ENCODE measurements around the gene AKIP1. TPM values are rescaled to one million over a fixed set of nuclear protein-coding genes. Genes with fewer than 3 reads are reported as not detected.

AKIP1 gene
- total RNA-seq, 1 experiment from 2014 or later = 28.7 TPM

- Histone ChIP-seq H3K9me3 (no peaks in the 10 kb centered on the region), H3K4me1 (no peaks in the 10 kb centered on the region), H3K36me3 (ENCODE audit: control insufficient read depth, insufficient read depth, low read length) (no peaks in the 10 kb centered on the region), H3K27me3 (replicated peaks; ENCODE audit: control insufficient read depth, insufficient read depth, low read length) (no peaks in the 10 kb centered on the region), H3K4me3 (ENCODE audit: low read depth, low read length) (no peak overlapping the region)
- Mint-ChIP-seq H3K9me3 (ENCODE audit: unreplicated experiment) (no peaks in the 10 kb centered on the region), H3K4me3 (ENCODE audit: unreplicated experiment) (no peak overlapping the region), H3K27me3 (ENCODE audit: insufficient read depth, unreplicated experiment) (no peaks in the 10 kb centered on the region), H3K27ac (ENCODE audit: unreplicated experiment) (no peak overlapping the region), H3K36me3 (ENCODE audit: insufficient read depth, unreplicated experiment) (no peaks in the 10 kb centered on the region), H3K4me1 (ENCODE audit: low read depth, unreplicated experiment) (peaks cover 6% of the 10 kb centered on the region)
- ChIA-PET CTCF (no interaction called here), POLR2A (no interaction called here)
- no peak for TF ChIP-seq CTCF (IDR thresholded peaks at IDR 0.05; ENCODE audit: insufficient read depth in 1 of 2, low read depth in 1 of 2, low read length in 1 of 2, severe bottlenecking in 1 of 2, unreplicated experiment in 1 of 2)
- DNase-seq = no peak
- BruUV-seq (replicated peaks) = no TSS peak
- intact Hi-C loops (cut with micrococcal nuclease; ENCODE audit: unreplicated experiment) = no loop called here
Measured at GRCh38 chr11:8967184-8967583, 56.2 kb downstream of the AKIP1 start.

Other genes starting within 250 kb of the AKIP1 start
- gene TRIM66, start 228.5 kb upstream of the AKIP1 start, total RNA-seq (2022) = 18.4 and 21.1 TPM in 2 replicates
- 1,008 and 1,047 TPM in 2 replicates for gene RPL27A, start 228.4 kb upstream of the AKIP1 start, total RNA-seq (2022)
- gene C11orf16, start 21.8 kb downstream of the AKIP1 start, total RNA-seq (2022) = not detected in 2 replicates
- not detected in 2 replicates for gene ASCL3, start 31.8 kb downstream of the AKIP1 start, total RNA-seq (2022)
- gene TMEM9B, start 53.3 kb downstream of the AKIP1 start, total RNA-seq (2022) = 26.0 and 29.6 TPM in 2 replicates
- gene NRIP3, start 92.8 kb downstream of the AKIP1 start, total RNA-seq (2022) = 10.0 and 13.0 TPM in 2 replicates
- gene SCUBE2, start 180.4 kb downstream of the AKIP1 start, total RNA-seq (2022) = 3.1 and 3.2 TPM in 2 replicates